Psoas muscle (tissue), 8 donors: ENCODE measurements around the gene EEPD1. TPM values are rescaled to one million over a fixed set of nuclear protein-coding genes. Genes with fewer than 3 reads are reported as not detected.

Experiments
- ATAC-seq, 4 donors: fragments of 200-7000 bp; cut with Tn5 transposase; one replicate each; pipeline ENCODE4 v1.9.1; 2020; ENCODE audit warnings: moderate library complexity in 3 of 4, mild to moderate bottlenecking in 2 of 4
- DNase-seq, 2 donors: peaks; one replicate each; pipeline ENCODE4 v3.0.0-alpha.2; 2020
- H3K27ac ChIP-seq: fragments of 200-600 bp; one replicate; pipeline ENCODE4 v1.8.0; 2022
- H3K27me3 ChIP-seq, 3 donors: fragments of 200-600 bp in 1 of 3; one replicate each; pipeline versions ENCODE4 v1.6.1 to v1.8.0; 2013 to 2022; ENCODE audit warnings: low read length in 2 of 3, mild to moderate bottlenecking in 2 of 3, moderate library complexity in 1 of 3; ENCODE audit not compliant: insufficient read depth in 3 of 3
- H3K36me3 ChIP-seq, 2 donors: fragments of 200-600 bp in 1 of 2; one replicate each; pipeline versions ENCODE4 v1.6.1 to v1.8.0; 2013 to 2022; ENCODE audit warnings: low read depth in 1 of 2, mild to moderate bottlenecking in 1 of 2, moderate library complexity in 1 of 2; ENCODE audit not compliant: insufficient read depth in 1 of 2
- H3K4me1 ChIP-seq: fragments of 200-600 bp; one replicate; pipeline ENCODE4 v1.8.0; 2022
- H3K4me3 ChIP-seq: fragments of 200-600 bp; one replicate; pipeline ENCODE4 v1.8.0; 2022; ENCODE audit warnings: mild to moderate bottlenecking
- H3K9me3 ChIP-seq: fragments of 200-600 bp; one replicate; pipeline ENCODE4 v1.8.0; 2022
- WGBS, 3 donors: extraction: QIAGEN DNeasy Blood & Tissue Kit; methylation state at CpG; one replicate each; pipeline versions ENCODE4 v1.1.6 to v1.1.7; 2013; 5-methylcytosine and 5-hydroxymethylcytosine counted together
- intact Hi-C, 2 donors: fragments of 100-400 bp; cut with DNase I; formaldehyde crosslinking; loops; one replicate each; pipeline versions ENCODE4 v1.11.0 to v1.14.2; 2022
- polyA plus RNA-seq, 3 donors: library from polyadenylated mRNA; stranded (reverse); fragments of 200-250 nt; gene quantifications; one replicate each; pipeline ENCODE4 v1.2.3, GENCODE V29; 2013
- total RNA-seq, 4 donors: library from RNA; stranded (reverse); fragmentation: NEBNext Ultra II Directional in 2 of 4; extraction: Animal tissue kit (Norgen Biotek cat#: 25700) in 2 of 4; gene quantifications; one replicate each; pipeline versions ENCODE4 v1.2.1 to v1.2.4, GENCODE V29; 2021 to 2023
- TF ChIP-seq, protein P1 (sequence below): fragments of 200-600 bp; IDR thresholded peaks from one replicate; pipeline ENCODE4 v1.8.0; 2022; ENCODE audit warnings: antibody characterized with exemption
- donor health status: healthy with polysubstance abuse.
- donor health status: DM: no; HTN: no; CAD: no; lungs with moderate emphysema.
- donor health status: Bipolar disorder and iron deficiency.
- donor health status: healthy.
- donor health status: DM: yes; HTN: yes; CAD: no.
- donor health status: DM: no; HTN: no; CAD: no.
- donor health status: DM: no; HTN: no; CAD: no.
- donor health status: DM: yes; HTN: yes; CAD: no.

The EEPD1 gene
- total and polyA plus RNA-seq, 7 donors: 7.3 to 61.2 (median 45.5) TPM

- no peaks in the 10 kb centered on the region for H3K27me3 ChIP-seq
- 58 to 83% (median 58%) methylated on average over 4 of the region's 4 CpGs for WGBS, 3 donors
- peaks cover 47% of the 10 kb centered on the region for H3K4me1 ChIP-seq
- no peaks in the 10 kb centered on the region for H3K36me3 ChIP-seq
- H3K27ac ChIP-seq: no peak overlapping the region
- DNase-seq: no peak
- H3K4me3 ChIP-seq: no peak overlapping the region
- intact Hi-C loops: no loop called here
- TF ChIP-seq, protein P1, sequence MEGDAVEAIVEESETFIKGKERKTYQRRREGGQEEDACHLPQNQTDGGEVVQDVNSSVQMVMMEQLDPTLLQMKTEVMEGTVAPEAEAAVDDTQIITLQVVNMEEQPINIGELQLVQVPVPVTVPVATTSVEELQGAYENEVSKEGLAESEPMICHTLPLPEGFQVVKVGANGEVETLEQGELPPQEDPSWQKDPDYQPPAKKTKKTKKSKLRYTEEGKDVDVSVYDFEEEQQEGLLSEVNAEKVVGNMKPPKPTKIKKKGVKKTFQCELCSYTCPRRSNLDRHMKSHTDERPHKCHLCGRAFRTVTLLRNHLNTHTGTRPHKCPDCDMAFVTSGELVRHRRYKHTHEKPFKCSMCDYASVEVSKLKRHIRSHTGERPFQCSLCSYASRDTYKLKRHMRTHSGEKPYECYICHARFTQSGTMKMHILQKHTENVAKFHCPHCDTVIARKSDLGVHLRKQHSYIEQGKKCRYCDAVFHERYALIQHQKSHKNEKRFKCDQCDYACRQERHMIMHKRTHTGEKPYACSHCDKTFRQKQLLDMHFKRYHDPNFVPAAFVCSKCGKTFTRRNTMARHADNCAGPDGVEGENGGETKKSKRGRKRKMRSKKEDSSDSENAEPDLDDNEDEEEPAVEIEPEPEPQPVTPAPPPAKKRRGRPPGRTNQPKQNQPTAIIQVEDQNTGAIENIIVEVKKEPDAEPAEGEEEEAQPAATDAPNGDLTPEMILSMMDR: no peak
- no peaks in the 10 kb centered on the region for H3K9me3 ChIP-seq
- ATAC-seq: no peak
Measured at GRCh38 chr7:36165802-36166201, 12.7 kb downstream of the EEPD1 start.

DNA sequence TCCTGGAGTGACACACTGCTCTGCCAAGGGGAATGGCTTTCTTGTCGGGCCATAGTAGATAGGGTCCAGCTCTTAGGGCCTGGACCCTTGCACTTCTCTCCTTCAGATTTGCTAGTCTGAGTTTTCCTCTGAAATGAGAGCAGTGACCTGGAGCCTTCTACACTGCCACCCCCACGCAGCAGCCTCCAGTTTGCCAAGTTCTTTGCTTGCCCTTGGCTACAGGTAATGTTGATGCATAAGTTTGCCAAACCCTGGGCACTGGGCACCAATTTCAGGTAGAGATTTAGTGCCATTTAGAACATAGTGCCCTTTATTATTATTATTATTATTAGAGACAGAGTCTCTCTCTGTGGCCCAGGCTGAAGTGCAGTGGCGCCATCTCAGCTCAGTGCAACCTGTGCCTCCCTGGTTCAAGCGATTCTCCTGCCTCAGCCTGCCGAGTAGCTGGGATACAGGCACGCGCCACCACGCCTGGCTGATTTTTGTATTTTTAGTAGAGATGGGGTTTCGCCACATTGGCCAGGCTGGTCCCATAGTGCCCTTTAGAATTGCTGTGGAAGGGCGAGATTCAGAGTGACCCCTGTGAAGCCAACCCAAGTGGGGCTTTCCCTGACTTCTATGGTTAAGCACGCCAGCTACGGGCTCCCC is 14.5 kb downstream of the EEPD1 start:
- intact Hi-C loops: no loop called here
- Histone ChIP-seq H3K4me1 (peaks cover 44% of the 10 kb centered on the region), H3K27me3 (no peaks in the 10 kb centered on the region), H3K36me3 (no peaks in the 10 kb centered on the region), H3K27ac (no peak overlapping the region), H3K9me3 (no peaks in the 10 kb centered on the region), H3K4me3 (no peak overlapping the region)
- TF ChIP-seq, protein P1: no peak
- ATAC-seq: peak in 1 of 4 donors; percentile 37
- no peak for DNase-seq
- 77 to 90% (median 87%) methylated on average over 12 of the region's 12 CpGs for WGBS, 3 donors

GRCh38 chr7:36171503-36171902 is 18.4 kb downstream of the EEPD1 start:
- no peaks in the 10 kb centered on the region for H3K36me3 ChIP-seq
- no peaks in the 10 kb centered on the region for H3K9me3 ChIP-seq
- 23 to 53% (median 34%) methylated on average over 2 of the region's 2 CpGs for WGBS, 3 donors
- no peaks in the 10 kb centered on the region for H3K27me3 ChIP-seq
- H3K27ac ChIP-seq: no peak overlapping the region
- TF ChIP-seq, protein P1: no peak
- peaks cover 37% of the 10 kb centered on the region for H3K4me1 ChIP-seq
- intact Hi-C loops: no loop called here
- ATAC-seq (no peak), DNase-seq (no peak)
- no peak overlapping the region for H3K4me3 ChIP-seq

- no peaks in the 10 kb centered on the region for H3K36me3 ChIP-seq
- TF ChIP-seq, protein P1: no peak
- H3K27ac ChIP-seq: peak overlapping the region; percentile 53
- H3K9me3 ChIP-seq: no peaks in the 10 kb centered on the region
- no peak overlapping the region for H3K4me3 ChIP-seq
- H3K4me1 ChIP-seq: peaks cover 49% of the 10 kb centered on the region
- H3K27me3 ChIP-seq: no peaks in the 10 kb centered on the region
- ATAC-seq (peak; percentile 15 to 32 (median 24)), DNase-seq (peak; percentile 40 to 64)
- 70 to 77% (median 75%) methylated on average over 8 of the region's 8 CpGs for WGBS, 3 donors
- intact Hi-C loops: no loop called here
Measured at GRCh38 chr7:36175886-36176285, 22.8 kb downstream of the EEPD1 start.

GRCh38 chr7:36176697-36177096 is 23.6 kb downstream of the EEPD1 start:
- TF ChIP-seq, protein P1: no peak
- H3K9me3 ChIP-seq: no peaks in the 10 kb centered on the region
- peak overlapping the region; percentile 53 for H3K27ac ChIP-seq
- DNase-seq (no peak), ATAC-seq (no peak)
- no peaks in the 10 kb centered on the region for H3K27me3 ChIP-seq
- WGBS, 3 donors: 47 to 61% (median 47%) methylated on average over 4 of the region's 4 CpGs
- H3K4me1 ChIP-seq: peaks cover 51% of the 10 kb centered on the region
- H3K36me3 ChIP-seq: no peaks in the 10 kb centered on the region
- peak overlapping the region; percentile 6 for H3K4me3 ChIP-seq
- intact Hi-C loops: no loop called here
